ENCODE measurements around the gene FRK. TPM values are rescaled to one million over a fixed set of nuclear protein-coding genes. Genes with fewer than 3 reads are reported as not detected.

The FRK gene
- total and polyA plus RNA-seq, 5 donors from 2014 or later, result not detected

GRCh38 chr6:116029535-116029934 lies 31.2 kb downstream of the FRK start:
- Mint-ChIP-seq H3K9me3 (no peaks in the 10 kb centered on the region), H3K4me1 (no peaks in the 10 kb centered on the region), H3K36me3 (no peaks in the 10 kb centered on the region), H3K4me3 (no peak overlapping the region), H3K27ac (no peak overlapping the region), H3K27me3 (peaks cover 5% of the 10 kb centered on the region)
- Histone ChIP-seq H3K4me1 (ENCODE audit: control insufficient read depth, insufficient read depth, low read length, poor library complexity, severe bottlenecking) (no peaks in the 10 kb centered on the region), H3K36me3 (ENCODE audit: control insufficient read depth, insufficient read depth, low read length) (no peaks in the 10 kb centered on the region), H3K4me3 (ENCODE audit: low read depth, low read length) (no peak overlapping the region), H3K27me3 (ENCODE audit: control insufficient read depth, insufficient read depth, low read length) (no peaks in the 10 kb centered on the region), H3K27ac (ENCODE audit: insufficient read depth, low read length, poor library complexity, severe bottlenecking) (no peak overlapping the region), H3K9me3 (ENCODE audit: control insufficient read depth in 2 of 2, low read length in 2 of 2) (no peaks in the 10 kb centered on the region)
- ATAC-seq (ENCODE audit: low read depth in 2 of 2) (no peak), DNase-seq (no peak)

- H3K27ac Mint-ChIP-seq, result no peak overlapping the region
- ATAC-seq (ENCODE audit: low read depth in 2 of 2), result no peak
- H3K36me3 Mint-ChIP-seq, result no peaks in the 10 kb centered on the region
- no peak overlapping the region for H3K27ac ChIP-seq (ENCODE audit: insufficient read depth, low read length, poor library complexity, severe bottlenecking)
- no peaks in the 10 kb centered on the region for H3K4me1 Mint-ChIP-seq
- peaks cover 5% of the 10 kb centered on the region for H3K27me3 Mint-ChIP-seq
- H3K36me3 ChIP-seq (ENCODE audit: control insufficient read depth, insufficient read depth, low read length), result no peaks in the 10 kb centered on the region
- H3K27me3 ChIP-seq (ENCODE audit: control insufficient read depth, insufficient read depth, low read length), result no peaks in the 10 kb centered on the region
- H3K4me3 Mint-ChIP-seq, result no peak overlapping the region
- no peaks in the 10 kb centered on the region for H3K9me3 ChIP-seq (ENCODE audit: control insufficient read depth in 2 of 2, low read length in 2 of 2)
- no peak overlapping the region for H3K4me3 ChIP-seq (ENCODE audit: low read depth, low read length)
- no peak for DNase-seq
- no peaks in the 10 kb centered on the region for H3K4me1 ChIP-seq (ENCODE audit: control insufficient read depth, insufficient read depth, low read length, poor library complexity, severe bottlenecking)
- H3K9me3 Mint-ChIP-seq, result no peaks in the 10 kb centered on the region
These were observed 32.5 kb downstream of the FRK start for GRCh38 chr6:116028233-116028632.

- Histone ChIP-seq H3K27ac (ENCODE audit: insufficient read depth, low read length, poor library complexity, severe bottlenecking) (no peak overlapping the region), H3K27me3 (ENCODE audit: control insufficient read depth, insufficient read depth, low read length) (no peaks in the 10 kb centered on the region), H3K9me3 (ENCODE audit: control insufficient read depth in 2 of 2, low read length in 2 of 2) (no peaks in the 10 kb centered on the region), H3K4me3 (ENCODE audit: low read depth, low read length) (no peak overlapping the region), H3K36me3 (ENCODE audit: control insufficient read depth, insufficient read depth, low read length) (no peaks in the 10 kb centered on the region), H3K4me1 (ENCODE audit: control insufficient read depth, insufficient read depth, low read length, poor library complexity, severe bottlenecking) (no peaks in the 10 kb centered on the region)
- H3K27me3 Mint-ChIP-seq, result peaks cover 5% of the 10 kb centered on the region
- no peak overlapping the region for H3K27ac Mint-ChIP-seq
- H3K9me3 Mint-ChIP-seq, result no peaks in the 10 kb centered on the region
- no peaks in the 10 kb centered on the region for H3K4me1 Mint-ChIP-seq
- ATAC-seq (ENCODE audit: low read depth in 2 of 2) (no peak), DNase-seq (no peak)
- H3K36me3 Mint-ChIP-seq, result no peaks in the 10 kb centered on the region
- H3K4me3 Mint-ChIP-seq, result no peak overlapping the region
These were observed 32.9 kb downstream of the FRK start for GRCh38 chr6:116027801-116028200.

- H3K4me1 Mint-ChIP-seq, result no peaks in the 10 kb centered on the region
- H3K27me3 ChIP-seq (ENCODE audit: control insufficient read depth, insufficient read depth, low read length), result no peaks in the 10 kb centered on the region
- no peak overlapping the region for H3K4me3 Mint-ChIP-seq
- no peak overlapping the region for H3K4me3 ChIP-seq (ENCODE audit: low read depth, low read length)
- ATAC-seq (ENCODE audit: low read depth in 2 of 2) (no peak), DNase-seq (no peak)
- no peaks in the 10 kb centered on the region for H3K4me1 ChIP-seq (ENCODE audit: control insufficient read depth, insufficient read depth, low read length, poor library complexity, severe bottlenecking)
- H3K27me3 Mint-ChIP-seq, result no peaks in the 10 kb centered on the region
- H3K36me3 Mint-ChIP-seq, result no peaks in the 10 kb centered on the region
- H3K36me3 ChIP-seq (ENCODE audit: control insufficient read depth, insufficient read depth, low read length), result no peaks in the 10 kb centered on the region
- peaks cover 0 to 1% (median 0%) of the 10 kb centered on the region in 7 donors for H3K9me3 Mint-ChIP-seq
- no peak overlapping the region for H3K27ac Mint-ChIP-seq
- H3K9me3 ChIP-seq (ENCODE audit: control insufficient read depth in 2 of 2, low read length in 2 of 2), result no peaks in the 10 kb centered on the region
- no peak overlapping the region for H3K27ac ChIP-seq (ENCODE audit: insufficient read depth, low read length, poor library complexity, severe bottlenecking)
These were observed 35.3 kb downstream of the FRK start for GRCh38 chr6:116025405-116025804.

DNA sequence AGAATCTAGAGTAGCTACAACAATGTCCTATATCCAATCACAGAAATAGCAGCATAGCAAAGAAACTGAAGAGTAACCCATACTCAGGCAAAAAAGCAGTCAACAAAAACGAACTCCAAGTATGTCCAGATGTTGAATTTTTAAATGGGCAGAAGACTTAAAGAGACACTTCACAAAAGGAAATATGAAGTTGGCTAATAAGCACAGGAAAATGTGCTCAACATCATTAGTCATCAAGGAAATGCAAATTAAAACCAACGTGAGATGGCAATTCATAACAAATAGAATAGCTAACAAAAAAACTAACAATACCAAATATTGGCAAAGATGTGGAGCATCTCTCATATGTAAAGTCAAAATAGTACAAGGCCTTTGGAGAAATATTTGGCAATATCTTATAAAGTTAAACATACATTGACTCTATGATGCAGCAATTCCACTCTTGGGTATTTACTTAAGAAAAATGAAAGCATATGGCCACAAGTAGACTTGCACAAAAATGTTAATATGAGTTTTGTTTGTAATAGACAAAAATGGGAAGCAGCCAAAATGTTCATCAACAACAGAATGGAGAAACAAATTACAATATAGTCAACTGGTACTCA lies 37.7 kb downstream of the FRK start:
- Histone ChIP-seq H3K36me3 (ENCODE audit: control insufficient read depth, insufficient read depth, low read length) (no peaks in the 10 kb centered on the region), H3K4me1 (ENCODE audit: control insufficient read depth, insufficient read depth, low read length, poor library complexity, severe bottlenecking) (no peaks in the 10 kb centered on the region), H3K4me3 (ENCODE audit: low read depth, low read length) (no peak overlapping the region), H3K27me3 (ENCODE audit: control insufficient read depth, insufficient read depth, low read length) (no peaks in the 10 kb centered on the region), H3K27ac (ENCODE audit: insufficient read depth, low read length, poor library complexity, severe bottlenecking) (no peak overlapping the region), H3K9me3 (ENCODE audit: control insufficient read depth in 2 of 2, low read length in 2 of 2) (no peaks in the 10 kb centered on the region)
- Mint-ChIP-seq H3K27ac (no peak overlapping the region), H3K27me3 (no peaks in the 10 kb centered on the region), H3K4me3 (no peak overlapping the region), H3K4me1 (no peaks in the 10 kb centered on the region), H3K9me3 (peaks cover 0 to 1% (median 0%) of the 10 kb centered on the region in 7 donors), H3K36me3 (no peaks in the 10 kb centered on the region)
- no peak for ATAC-seq (ENCODE audit: low read depth in 2 of 2)
- no peak for DNase-seq

GRCh38 chr6:116020738-116021137 lies 40.0 kb downstream of the FRK start:
- H3K27me3 ChIP-seq (ENCODE audit: control insufficient read depth, insufficient read depth, low read length), result no peaks in the 10 kb centered on the region

GRCh38 chr6:116019428-116019827 lies 41.3 kb downstream of the FRK start:
- Histone ChIP-seq H3K27me3 (ENCODE audit: control insufficient read depth, insufficient read depth, low read length) (no peaks in the 10 kb centered on the region), H3K4me3 (ENCODE audit: low read depth, low read length) (no peak overlapping the region), H3K4me1 (ENCODE audit: control insufficient read depth, insufficient read depth, low read length, poor library complexity, severe bottlenecking) (no peaks in the 10 kb centered on the region), H3K36me3 (ENCODE audit: control insufficient read depth, insufficient read depth, low read length) (no peaks in the 10 kb centered on the region), H3K27ac (ENCODE audit: insufficient read depth, low read length, poor library complexity, severe bottlenecking) (no peak overlapping the region), H3K9me3 (ENCODE audit: control insufficient read depth in 2 of 2, low read length in 2 of 2) (no peaks in the 10 kb centered on the region)
- no peaks in the 10 kb centered on the region for H3K4me1 Mint-ChIP-seq
- no peak overlapping the region for H3K27ac Mint-ChIP-seq
- peaks cover 0 to 1% (median 0%) of the 10 kb centered on the region in 7 donors for H3K9me3 Mint-ChIP-seq
- DNase-seq (no peak), ATAC-seq (ENCODE audit: low read depth in 2 of 2) (no peak)
- peaks cover 22% of the 10 kb centered on the region for H3K27me3 Mint-ChIP-seq
- H3K36me3 Mint-ChIP-seq, result no peaks in the 10 kb centered on the region
- H3K4me3 Mint-ChIP-seq, result no peak overlapping the region

More at GRCh38 chr6:116020738-116021137, 40.0 kb downstream of the FRK start:
- Mint-ChIP-seq H3K27me3 (peaks cover 13% of the 10 kb centered on the region), H3K36me3 (no peaks in the 10 kb centered on the region), H3K27ac (no peak overlapping the region), H3K4me1 (no peaks in the 10 kb centered on the region), H3K9me3 (peaks cover 0 to 1% (median 0%) of the 10 kb centered on the region in 7 donors), H3K4me3 (no peak overlapping the region)
- no peak overlapping the region for H3K4me3 ChIP-seq (ENCODE audit: low read depth, low read length)
- no peak overlapping the region for H3K27ac ChIP-seq (ENCODE audit: insufficient read depth, low read length, poor library complexity, severe bottlenecking)
- H3K9me3 ChIP-seq (ENCODE audit: control insufficient read depth in 2 of 2, low read length in 2 of 2), result no peaks in the 10 kb centered on the region
- ATAC-seq (ENCODE audit: low read depth in 2 of 2), result no peak
- H3K4me1 ChIP-seq (ENCODE audit: control insufficient read depth, insufficient read depth, low read length, poor library complexity, severe bottlenecking), result no peaks in the 10 kb centered on the region
- DNase-seq, result no peak
- H3K36me3 ChIP-seq (ENCODE audit: control insufficient read depth, insufficient read depth, low read length), result no peaks in the 10 kb centered on the region

GRCh38 chr6:116018976-116019375 lies 41.7 kb downstream of the FRK start:
- Histone ChIP-seq H3K4me1 (ENCODE audit: control insufficient read depth, insufficient read depth, low read length, poor library complexity, severe bottlenecking) (no peaks in the 10 kb centered on the region), H3K27me3 (ENCODE audit: control insufficient read depth, insufficient read depth, low read length) (no peaks in the 10 kb centered on the region), H3K36me3 (ENCODE audit: control insufficient read depth, insufficient read depth, low read length) (no peaks in the 10 kb centered on the region), H3K27ac (ENCODE audit: insufficient read depth, low read length, poor library complexity, severe bottlenecking) (no peak overlapping the region), H3K4me3 (ENCODE audit: low read depth, low read length) (no peak overlapping the region), H3K9me3 (ENCODE audit: control insufficient read depth in 2 of 2, low read length in 2 of 2) (no peaks in the 10 kb centered on the region)
- DNase-seq (no peak), ATAC-seq (ENCODE audit: low read depth in 2 of 2) (no peak)
- Mint-ChIP-seq H3K9me3 (peaks cover 0 to 1% (median 0%) of the 10 kb centered on the region in 7 donors), H3K27ac (no peak overlapping the region), H3K27me3 (peaks cover 22% of the 10 kb centered on the region), H3K4me1 (no peaks in the 10 kb centered on the region), H3K36me3 (no peaks in the 10 kb centered on the region), H3K4me3 (no peak overlapping the region)

All from CD4-positive, CD25-positive, alpha-beta regulatory T cell (primary cell).